ENCODE measurements around the gene ANTXRL. TPM values are rescaled to one million over a fixed set of nuclear protein-coding genes. Genes with fewer than 3 reads are reported as not detected.

ANTXRL gene
- total RNA-seq, 2 experiments from 2014 or later: not detected

GRCh38 chr10:46323176-46323575 is 36.4 kb downstream of the ANTXRL start:
- ChIA-PET CTCF (interaction anchor here (1.1 kb wide), 1 partner anchor 95 kb away, joined by 3 read pairs; no protein-coding TSS in a partner anchor), POLR2A (no interaction called here)
- H3K27ac Mint-ChIP-seq: no peak overlapping the region
- no peaks in the 10 kb centered on the region for H3K9me3 Mint-ChIP-seq
- intact Hi-C loops (cut with micrococcal nuclease): no loop called here
- ATAC-seq (no peak), DNase-seq (no peak)
- TF ChIP-seq CTCF (IDR thresholded peaks at IDR 0.05): no peak
- no peaks in the 10 kb centered on the region for H3K36me3 Mint-ChIP-seq (ENCODE audit: low read depth)
- no peak overlapping the region for H3K4me3 Mint-ChIP-seq
- no peaks in the 10 kb centered on the region for H3K27me3 Mint-ChIP-seq
- no peaks in the 10 kb centered on the region for H3K4me1 Mint-ChIP-seq (ENCODE audit: low read depth)

- peak; percentile 36 for TF ChIP-seq CTCF (IDR thresholded peaks at IDR 0.05)
- intact Hi-C loops (cut with micrococcal nuclease): no loop called here
- ChIA-PET CTCF (interaction anchor here (1.1 to 1.4 kb wide), 2 partner anchors 96 to 97 kb away, joined by 3 to 4 read pairs; no protein-coding TSS in a partner anchor), POLR2A (no interaction called here)
- Mint-ChIP-seq H3K9me3 (no peaks in the 10 kb centered on the region), H3K27ac (no peak overlapping the region), H3K27me3 (no peaks in the 10 kb centered on the region), H3K4me3 (no peak overlapping the region), H3K4me1 (ENCODE audit: low read depth) (no peaks in the 10 kb centered on the region), H3K36me3 (ENCODE audit: low read depth) (no peaks in the 10 kb centered on the region)
- ATAC-seq (no peak), DNase-seq (no peak)
Observed at GRCh38 chr10:46325021-46325420, 38.2 kb downstream of the ANTXRL start.

GRCh38 chr10:46326066-46326465 is 39.3 kb downstream of the ANTXRL start:
- no peak for TF ChIP-seq CTCF (IDR thresholded peaks at IDR 0.05)
- intact Hi-C loops (cut with micrococcal nuclease): no loop called here
- Mint-ChIP-seq H3K4me1 (ENCODE audit: low read depth) (no peaks in the 10 kb centered on the region), H3K36me3 (ENCODE audit: low read depth) (no peaks in the 10 kb centered on the region), H3K27ac (no peak overlapping the region), H3K27me3 (no peaks in the 10 kb centered on the region), H3K4me3 (no peak overlapping the region), H3K9me3 (no peaks in the 10 kb centered on the region)
- CTCF ChIA-PET: interaction anchor here (0.6 to 1.1 kb wide), 2 partner anchors 71 to 99 kb away, joined by 3 read pairs; no protein-coding TSS in a partner anchor
- no peak for ATAC-seq
- no peak for DNase-seq
- POLR2A ChIA-PET: no interaction called here

GRCh38 chr10:46326971-46327370 is 40.2 kb downstream of the ANTXRL start:
- intact Hi-C loops (cut with micrococcal nuclease): no loop called here
- ChIA-PET CTCF (no interaction called here), POLR2A (no interaction called here)
- Mint-ChIP-seq H3K9me3 (no peaks in the 10 kb centered on the region), H3K4me1 (ENCODE audit: low read depth) (no peaks in the 10 kb centered on the region), H3K36me3 (ENCODE audit: low read depth) (no peaks in the 10 kb centered on the region), H3K4me3 (no peak overlapping the region), H3K27me3 (no peaks in the 10 kb centered on the region), H3K27ac (no peak overlapping the region)
- DNase-seq (no peak), ATAC-seq (no peak)
- no peak for TF ChIP-seq CTCF (IDR thresholded peaks at IDR 0.05)

- POLR2A ChIA-PET: no interaction called here
- H3K9me3 Mint-ChIP-seq: no peaks in the 10 kb centered on the region
- no peak for TF ChIP-seq CTCF (IDR thresholded peaks at IDR 0.05)
- DNase-seq (no peak), ATAC-seq (no peak)
- no peak overlapping the region for H3K4me3 Mint-ChIP-seq
- intact Hi-C loops (cut with micrococcal nuclease): no loop called here
- H3K27me3 Mint-ChIP-seq: no peaks in the 10 kb centered on the region
- H3K36me3 Mint-ChIP-seq (ENCODE audit: low read depth): no peaks in the 10 kb centered on the region
- no peak overlapping the region for H3K27ac Mint-ChIP-seq
- H3K4me1 Mint-ChIP-seq (ENCODE audit: low read depth): no peaks in the 10 kb centered on the region
- CTCF ChIA-PET: no interaction called here
Observed at GRCh38 chr10:46327685-46328084, 40.9 kb downstream of the ANTXRL start.

All from activated CD8-positive, alpha-beta T cell treated with anti-CD3 and anti-CD28 coated beads for 36 hours (primary cell).